Hematopoietic multipotent progenitor cell treated with erythropoietin and hydrocortisone succinate and interleukin-3 and kit ligand, for 6 days (in vitro differentiated cells): Measurements from ENCODE around the gene DCAF12.
"Not testable (repeated sequence)": the region's sequence is repeated elsewhere in the genome, so short reads cannot be mapped to it uniquely, and the experiment has no call there.

Experiments
- DNase-seq: peaks from one replicate; pipeline ENCODE4 v3.0.0-alpha.2; 2015

DCAF12 gene

DNA sequence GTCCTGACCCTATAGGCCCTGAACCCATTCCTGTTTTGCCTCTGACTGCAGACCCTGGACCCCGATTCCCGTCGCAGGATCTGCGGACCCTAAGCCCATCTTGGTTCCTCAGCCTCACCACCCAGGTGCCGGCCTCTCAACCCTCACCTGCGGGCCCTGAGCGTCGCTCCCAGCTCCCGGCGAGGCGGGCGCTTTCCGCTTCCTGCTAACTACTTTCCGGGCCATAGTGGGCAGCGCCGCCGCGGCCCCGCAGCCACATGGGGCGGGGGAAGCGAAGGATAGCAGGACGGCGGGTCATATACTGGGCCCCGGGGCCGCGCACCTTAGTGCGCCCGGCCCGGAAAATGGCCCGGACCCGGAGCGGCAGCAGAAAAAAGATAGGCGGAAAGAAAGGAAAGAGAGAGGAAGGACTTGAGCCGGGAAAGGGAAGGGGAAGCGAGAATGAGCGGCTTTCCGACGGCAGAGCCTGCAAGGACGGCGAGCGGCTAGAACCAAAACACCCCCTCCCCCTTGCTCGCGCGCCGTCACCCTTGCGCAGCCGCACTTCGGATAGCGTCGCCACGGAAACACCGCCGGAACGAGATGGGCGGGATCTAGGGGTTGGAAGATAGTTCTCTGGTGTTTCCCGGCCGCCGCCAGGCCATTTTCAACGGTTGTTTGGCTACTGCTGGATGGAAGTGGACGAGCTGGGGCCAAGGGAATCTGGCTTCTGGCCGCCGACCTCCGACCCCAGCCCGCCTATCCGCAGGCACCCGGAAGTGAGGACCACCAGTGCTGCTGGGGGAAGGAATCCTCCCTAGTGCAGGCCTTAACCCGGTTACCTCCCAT lies at the start of gene DCAF12:
Gene DCAF12 (minus strand): TSS at position 492 of the 828 bp plus-strand sequence. CDS start 267 bp downstream, at position 225.
- peak; percentile 97 for DNase-seq

DNA sequence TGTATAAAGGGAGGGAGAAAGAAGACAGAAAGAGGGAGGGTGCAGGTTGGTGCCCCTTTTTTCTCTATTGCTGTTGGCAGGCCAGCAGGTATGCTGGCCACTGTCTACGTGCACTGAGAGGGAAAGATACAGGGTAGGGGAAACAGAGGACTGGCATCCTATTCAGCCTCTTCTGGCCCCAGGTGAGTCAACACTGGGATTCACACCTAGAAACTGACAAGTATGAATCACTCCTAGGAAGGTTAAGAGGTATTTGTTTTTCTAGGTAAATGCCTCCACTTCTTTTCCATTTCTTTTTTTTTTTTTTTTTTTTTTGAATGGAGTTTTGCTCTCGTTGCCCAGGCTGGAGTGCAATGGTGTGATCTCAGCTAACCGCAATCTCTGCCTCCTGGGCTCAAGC lies 49.6 kb upstream of the DCAF12 start:
- no peak for DNase-seq

DNA sequence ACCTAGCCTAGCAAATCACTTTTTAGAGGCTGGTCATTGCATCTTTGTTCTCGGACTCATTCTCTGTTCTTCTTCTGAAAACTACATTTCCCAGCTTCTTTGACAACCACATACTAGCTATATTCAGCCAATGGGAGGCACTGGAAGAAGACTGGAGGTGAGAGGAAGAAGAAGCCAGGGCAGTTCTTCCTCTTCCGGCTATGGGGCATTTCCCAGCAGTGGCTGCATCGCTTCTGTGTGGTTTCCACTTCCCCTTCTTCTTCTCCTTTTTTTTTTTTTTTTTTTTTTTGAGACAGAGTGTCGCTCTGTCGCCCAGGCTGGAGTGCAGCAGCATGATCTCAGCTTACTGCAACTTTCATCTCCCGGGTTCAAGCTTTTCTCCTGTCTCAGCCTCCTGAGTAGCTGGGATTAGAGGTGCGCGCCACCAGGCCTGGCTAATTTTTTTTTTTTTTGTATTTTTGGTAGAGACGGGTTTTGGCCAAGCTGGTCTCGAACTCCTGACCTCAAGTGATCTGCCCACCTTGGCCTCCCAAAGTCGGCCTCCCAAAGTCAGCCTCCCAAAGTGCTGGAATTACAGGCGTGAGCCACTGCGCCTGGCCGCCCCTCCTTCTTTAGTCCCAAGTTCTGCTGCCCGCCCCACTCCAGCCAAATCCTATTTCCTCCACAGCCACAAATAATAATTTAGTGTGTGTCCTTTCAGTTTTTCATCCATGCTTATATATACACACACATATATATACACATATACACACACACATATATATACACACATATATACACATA lies 45.4 kb upstream of the DCAF12 start:
- DNase-seq = peak; percentile 78

DNA sequence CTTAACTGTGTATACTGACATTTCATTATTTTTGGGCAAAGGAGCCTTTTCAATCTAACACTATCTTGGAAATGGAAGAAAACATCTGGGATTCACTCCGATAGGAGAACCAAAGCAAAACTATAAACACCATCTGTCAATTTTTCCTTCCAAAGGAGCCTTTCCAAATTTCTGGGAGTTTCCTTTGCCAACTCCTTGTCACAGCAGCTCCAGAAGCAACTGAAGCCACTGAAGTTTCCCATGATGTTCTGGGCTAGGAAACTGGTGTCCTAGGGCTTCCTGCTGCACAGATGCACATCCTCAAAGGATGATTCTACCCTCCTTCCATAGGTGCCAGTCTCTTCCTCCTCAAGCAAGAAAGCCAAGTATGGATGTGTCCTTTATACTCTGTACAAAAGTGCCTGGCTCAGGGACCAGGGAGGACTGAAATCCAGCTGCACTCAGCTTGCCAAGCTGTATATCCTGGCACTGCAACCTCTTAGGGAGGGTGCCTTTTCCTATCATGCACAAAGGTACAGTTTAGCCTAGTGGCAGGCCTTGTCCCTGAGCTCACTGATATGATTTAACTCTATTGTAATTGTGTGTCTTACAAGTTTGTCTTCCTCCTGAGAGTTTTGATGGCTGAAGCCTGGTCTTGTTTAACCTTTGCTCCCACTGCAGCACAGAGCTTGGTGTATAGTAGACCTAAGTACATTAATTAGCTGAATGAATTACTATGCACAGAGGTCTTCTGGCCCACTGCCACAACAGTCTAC lies 43.9 kb upstream of the DCAF12 start:
- DNase-seq = no peak

DNA sequence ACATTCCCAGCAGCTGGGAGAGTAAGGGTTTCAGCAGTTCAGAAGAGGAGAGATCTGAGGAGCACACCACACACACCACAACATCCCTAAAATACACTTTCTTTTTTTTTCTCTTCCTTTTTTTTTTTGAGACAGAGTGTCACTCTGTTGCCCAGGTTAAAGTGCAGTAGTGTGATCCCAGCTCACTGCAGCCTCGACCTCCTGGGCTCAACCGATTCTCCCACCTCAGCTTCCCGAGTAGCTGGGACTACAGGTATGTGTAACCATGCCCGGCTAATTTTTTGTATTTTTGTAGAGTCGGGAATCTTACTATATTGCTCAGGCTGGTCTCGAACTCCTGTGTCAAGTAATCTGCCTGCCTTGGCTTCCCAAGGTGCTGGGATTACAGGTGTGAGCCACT lies 42.6 kb upstream of the DCAF12 start:
- DNase-seq = no peak

DNA sequence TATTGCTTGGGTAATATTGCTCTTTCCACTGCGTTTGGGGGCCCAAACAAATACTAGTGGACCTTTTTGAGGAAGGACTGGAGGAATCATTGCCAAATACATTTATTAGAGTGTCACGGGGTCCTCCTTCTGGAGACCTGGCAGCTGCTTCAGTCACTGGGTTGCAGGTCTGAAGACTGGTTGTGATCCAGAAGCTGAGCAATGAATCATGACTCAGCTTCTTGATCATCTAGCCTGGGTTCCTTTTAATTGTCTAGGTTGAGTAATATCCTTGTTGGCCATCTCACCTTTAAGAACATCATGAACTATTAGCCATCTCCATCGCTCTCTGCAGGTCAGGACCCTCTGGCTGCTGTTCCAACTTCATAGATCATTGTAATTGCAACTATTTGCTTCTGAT lies 36.9 kb upstream of the DCAF12 start:
- DNase-seq = no peak

DNA sequence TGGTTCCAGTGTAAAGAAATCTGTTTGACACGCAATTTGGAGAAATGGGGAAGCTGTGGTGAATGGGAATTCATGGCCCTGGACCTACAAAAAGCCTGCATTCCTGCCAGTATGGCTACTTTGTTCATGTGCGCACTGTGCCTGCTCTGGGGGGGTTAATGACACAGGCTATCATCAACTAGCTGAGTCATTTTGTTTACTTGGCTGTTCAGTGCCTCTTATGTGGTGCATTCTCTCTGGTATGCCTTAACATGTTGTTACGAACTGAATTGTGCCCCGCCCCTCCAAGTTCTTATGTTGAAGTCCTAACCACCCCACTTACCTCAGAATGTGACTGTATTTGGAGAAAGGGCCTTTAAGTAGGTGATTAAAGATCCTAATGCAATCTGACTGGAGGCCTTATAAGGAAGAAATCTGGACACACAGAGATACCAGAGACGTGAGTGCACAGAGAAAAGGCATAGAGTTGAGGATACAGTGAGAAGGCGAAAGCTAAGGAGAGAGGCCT lies 31.9 kb upstream of the DCAF12 start:
- peak; percentile 80 for DNase-seq

DNA sequence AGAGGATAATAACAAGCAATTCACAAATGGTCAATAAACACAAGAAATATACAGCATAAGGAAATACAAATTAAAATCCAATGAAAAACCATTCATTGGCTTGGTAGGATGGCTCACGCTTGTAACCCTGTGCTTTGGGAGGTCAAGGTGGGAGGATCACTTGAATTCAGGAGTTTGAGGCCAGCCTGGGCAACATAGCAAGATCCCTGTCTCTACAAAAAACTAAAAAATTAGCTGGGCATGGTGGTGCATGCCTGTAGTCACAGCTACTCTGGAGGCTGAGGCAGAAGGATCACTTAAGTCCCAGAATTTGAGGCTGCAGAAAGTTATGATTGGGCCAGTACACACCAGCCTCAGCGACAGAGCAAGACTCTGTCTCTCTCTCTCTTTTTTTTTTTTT lies 31.4 kb upstream of the DCAF12 start:
- no peak for DNase-seq

DNA sequence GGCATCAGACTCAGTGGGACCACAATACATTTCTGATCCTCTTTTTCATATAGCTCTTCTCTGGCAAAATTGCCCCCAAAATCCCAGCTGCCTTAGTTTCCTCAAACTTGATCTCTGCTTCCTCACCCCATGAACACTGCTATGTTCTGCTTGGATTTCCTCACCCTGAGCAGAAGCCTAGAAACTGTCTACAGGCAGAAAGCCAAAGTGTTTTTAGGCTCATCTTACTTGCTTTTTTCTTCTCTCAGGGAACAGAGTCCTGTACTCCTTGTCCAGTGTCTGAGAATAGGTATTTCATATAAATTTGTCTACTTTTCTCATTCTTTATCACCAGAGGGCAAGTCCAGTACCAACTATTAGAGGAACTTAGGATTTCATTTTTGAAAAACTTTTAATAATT lies 30.8 kb upstream of the DCAF12 start:
- no peak for DNase-seq

DNA sequence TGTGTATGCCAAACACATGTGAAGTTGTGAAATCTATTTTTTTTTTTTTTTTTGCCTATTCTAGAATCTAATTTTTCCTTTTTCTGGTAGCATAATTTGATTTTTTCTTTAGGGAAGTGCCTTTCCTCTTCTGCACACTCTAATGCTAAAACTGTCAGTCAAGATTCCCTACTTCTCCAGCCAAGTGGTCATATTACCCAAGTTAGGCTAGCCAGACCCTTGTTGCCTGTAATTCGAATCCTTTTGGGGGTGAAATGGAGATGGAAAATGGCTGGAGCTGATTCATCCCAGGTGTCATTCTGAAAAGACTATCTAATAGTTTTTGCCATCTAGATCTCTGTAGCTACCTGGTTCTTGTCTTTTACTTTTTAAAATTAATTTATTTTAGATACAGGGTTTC lies 27.6 kb upstream of the DCAF12 start:
- DNase-seq = no peak

DNA sequence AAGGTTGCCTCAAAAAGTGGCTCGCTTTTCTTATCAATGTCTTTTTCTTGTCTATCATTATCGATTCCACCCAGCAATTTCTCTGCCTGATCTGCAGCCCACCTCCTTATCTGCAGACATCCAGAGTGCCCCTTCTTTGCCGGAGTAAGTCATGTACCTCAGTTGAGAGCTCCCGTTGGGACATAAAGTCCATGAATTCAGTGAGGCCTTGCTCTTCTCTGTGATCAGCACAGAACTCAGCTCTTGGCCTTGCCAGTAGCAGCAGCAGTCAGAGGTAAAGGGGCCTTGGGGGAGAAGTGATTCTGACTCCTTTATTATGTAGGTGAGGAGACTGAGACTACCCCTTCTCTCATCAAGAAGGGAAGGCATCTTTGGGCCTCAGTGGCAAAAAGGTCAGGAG lies 24.9 kb upstream of the DCAF12 start:
- DNase-seq = peak; percentile 63

DNA sequence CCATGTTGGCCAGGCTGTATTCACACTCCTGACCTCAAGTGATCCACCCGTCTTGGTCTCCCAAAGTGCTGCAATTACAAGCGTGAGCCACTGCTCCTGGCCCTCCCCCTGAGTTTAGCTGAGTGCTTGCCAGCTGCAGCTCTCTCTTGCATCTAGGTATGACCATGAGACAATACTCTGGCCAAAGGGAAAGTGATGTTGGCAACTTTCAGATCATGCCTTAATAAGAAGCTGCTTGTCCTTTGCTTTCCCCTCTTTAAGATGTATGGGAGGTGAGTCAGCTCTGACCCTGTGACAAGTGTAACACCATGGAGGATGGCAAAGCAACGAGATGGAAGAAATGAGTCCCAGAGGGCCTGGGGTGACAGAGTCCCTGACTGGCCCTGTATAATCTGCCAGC lies 18.7 kb upstream of the DCAF12 start:
- no peak for DNase-seq

DNA sequence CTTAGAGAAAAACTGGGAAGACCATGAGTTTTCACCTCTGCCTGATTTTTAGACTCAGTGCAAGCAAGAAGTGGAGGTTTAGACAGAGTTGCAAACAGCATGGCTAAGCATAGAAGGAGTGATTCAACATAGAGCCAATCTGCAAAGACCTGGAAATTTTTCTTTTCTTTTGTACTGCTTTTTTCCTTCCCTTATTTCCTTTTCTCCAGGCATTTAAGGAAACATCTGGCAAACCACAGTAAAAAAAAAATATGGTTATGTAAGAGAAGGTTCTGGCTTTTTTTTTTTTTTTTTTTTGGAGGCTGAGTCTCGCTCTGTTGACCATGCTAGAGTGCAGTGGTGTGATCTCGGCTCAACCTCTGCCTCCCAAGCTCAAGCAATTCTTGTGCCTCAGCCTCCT lies 16.6 kb upstream of the DCAF12 start:
- no peak for DNase-seq

DNA sequence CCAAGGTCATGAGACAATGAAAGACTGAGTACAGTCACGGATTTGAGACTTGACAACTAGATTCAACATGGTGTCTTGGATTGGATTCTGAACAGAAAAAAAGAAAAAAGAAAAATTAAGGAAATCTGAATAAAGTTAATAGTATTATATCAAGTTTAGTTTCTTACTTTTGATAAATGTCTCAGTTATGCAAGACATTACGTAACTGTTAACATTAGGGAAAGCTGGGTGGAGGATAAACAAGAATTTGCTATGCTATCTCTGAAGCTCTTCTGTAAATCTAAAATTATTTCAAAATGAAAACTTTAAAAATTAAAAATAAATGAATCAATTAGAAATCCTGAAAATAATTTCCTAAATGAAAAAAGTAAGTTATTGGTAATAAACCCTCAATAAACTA lies 14.4 kb upstream of the DCAF12 start:
- DNase-seq = no peak

DNA sequence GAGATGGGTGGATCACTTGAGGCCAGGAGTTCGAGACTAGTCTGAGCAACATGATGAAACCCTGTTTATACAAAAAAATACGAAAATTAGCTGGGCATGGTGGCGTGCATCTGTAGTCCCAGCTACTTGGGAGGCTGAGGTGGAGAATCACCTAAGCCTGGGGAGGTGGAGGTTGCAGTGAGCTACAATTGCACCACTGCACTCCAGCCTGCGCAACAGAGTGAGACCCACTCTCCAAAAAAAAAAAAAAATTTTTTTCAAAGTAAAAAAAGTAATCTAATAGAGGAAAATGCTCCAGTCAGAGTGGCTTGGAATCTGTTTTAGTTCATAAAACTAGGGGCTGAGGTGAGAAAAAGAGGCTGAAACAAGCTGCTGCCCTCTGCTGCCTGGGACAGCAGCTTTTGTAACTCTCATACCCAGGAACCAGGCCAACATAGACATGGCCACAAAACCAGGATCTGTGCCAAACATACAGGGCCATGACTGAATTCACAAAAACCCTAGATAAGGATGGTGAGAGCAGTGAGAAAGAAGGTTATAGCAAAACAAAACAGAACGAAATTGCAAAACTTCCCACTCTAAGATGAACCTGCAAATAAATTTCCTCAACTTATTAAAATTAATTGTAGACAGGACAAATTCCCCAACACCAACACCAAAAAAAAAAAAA lies 13.1 kb upstream of the DCAF12 start:
- DNase-seq = peak; percentile 98

DNA sequence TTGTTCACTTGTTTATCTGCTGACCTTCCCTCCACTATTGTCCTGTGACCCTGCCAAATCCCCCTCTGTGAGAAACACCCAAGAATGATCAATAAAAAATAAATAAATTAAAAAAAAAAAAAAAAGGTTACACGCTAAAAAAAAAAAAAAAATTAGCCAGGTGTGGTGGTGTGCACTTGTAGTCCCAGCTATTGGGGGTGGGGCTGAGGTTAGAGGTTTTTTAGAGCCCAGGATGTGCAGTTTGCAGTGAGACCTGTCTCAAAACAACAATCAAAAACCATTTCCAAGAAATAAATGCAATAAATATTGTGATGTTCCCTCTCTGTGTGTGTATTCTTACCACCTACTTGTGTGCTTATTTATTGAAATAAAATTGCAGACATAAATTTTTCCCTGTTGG lies 12.1 kb upstream of the DCAF12 start:
- DNase-seq = not testable (repeated sequence)

DNA sequence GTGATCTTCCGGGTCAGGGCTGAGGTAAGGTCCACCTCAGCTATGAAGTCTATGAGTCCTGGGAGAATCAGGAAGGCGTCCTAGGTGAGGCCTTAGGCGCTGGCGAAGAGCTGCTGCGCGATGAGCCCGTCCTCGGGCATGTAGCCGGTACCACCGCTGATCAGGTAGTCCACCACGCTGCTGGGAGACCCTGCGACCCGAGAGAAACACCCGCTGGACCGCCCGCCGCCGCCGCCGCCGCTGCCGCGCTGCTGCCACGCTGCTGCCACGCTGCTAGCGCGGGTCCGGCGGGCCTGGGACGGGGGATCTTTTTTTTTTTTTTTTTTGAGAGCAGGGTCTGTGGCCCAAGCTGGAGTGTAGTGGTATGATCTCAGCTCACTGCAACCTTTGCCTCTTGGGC lies 8.0 kb upstream of the DCAF12 start:
- DNase-seq = no peak

DNA sequence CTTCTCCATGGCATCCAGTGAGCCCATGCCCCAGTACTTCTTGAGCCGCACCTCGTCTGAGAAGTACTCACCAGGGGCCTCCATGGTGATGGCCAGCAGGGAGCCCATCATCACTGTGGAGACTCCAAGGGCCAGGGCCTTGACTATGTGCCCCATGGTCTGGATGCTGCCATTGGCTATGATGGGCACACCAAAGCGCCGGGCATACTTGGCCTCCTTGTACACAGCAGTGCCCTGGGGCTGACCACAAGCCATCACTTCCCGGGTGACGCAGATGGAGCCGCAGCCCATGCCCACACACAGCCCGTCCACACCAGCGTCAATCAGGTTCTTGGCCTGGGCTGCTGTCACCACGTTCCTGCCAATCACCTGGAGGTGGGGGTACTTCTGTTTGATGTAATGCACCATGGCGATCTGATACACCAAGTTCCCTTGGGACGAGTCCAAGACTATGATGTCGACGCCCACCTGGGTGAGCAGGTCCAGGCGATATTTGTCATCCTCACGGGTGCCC lies 7.0 kb upstream of the DCAF12 start:
- DNase-seq = no peak

DNA sequence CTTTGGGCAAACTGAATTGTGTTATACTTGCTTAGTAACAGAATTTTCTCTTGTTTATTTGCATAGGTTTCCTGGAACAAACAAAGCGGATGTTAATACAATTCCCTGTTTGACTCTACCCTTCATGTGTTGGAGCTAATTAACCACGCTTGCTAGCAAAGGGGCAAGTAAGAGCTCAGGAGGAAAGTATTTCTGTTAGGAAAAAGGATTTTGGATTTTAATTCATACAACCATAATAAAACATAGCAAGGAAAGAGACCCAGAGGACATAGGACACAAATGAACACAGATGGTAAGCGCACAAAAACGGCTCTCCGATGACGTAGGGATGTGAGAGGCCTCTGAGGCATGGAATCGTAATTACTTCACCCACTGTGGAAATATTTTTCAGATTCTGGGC lies 5.1 kb upstream of the DCAF12 start:
- no peak for DNase-seq

DNA sequence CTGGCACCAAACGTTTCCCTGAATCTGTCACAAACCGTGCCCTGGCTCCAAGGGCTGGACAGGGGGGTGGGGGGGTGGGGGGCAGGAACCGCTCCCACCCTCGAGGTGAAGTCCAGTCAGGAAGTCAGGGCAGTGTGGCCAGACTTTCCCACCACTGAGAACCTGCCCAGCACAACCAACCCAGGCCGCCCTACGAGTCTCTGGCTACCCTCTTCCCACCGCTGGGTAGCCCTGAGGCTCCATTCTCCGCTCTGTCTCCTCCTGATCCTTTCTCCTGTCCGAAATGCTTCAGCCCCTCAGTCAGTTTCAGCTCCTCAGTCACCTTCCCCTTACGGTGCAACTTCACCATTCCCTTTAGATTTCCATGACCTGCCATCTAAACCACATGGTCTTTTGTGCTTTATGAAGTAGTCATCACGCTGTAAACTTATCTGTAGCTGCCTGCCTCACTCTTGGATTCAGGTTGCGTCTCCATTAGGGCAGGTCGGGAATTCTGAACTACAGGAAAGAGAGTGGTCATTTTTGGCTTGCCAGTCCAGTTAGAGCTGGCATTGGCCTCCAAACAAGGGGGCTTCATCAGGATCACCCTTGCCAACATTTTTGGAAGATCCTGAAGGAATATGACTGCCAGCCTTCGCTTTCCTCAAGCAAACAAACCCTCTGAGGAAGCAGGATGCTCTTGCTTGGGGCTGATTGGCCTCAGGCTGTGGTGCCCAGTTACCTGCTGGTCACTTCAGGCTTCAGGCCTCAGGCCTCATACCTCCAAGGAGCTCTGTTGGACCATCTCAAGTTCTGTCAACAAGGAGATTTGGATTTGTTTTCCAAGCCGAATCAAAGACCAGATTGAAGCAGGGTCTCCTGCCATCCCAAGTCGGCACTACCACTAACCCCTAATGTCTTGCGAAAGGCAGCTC lies 794 bp upstream of the DCAF12 start:
- no peak for DNase-seq

DNA sequence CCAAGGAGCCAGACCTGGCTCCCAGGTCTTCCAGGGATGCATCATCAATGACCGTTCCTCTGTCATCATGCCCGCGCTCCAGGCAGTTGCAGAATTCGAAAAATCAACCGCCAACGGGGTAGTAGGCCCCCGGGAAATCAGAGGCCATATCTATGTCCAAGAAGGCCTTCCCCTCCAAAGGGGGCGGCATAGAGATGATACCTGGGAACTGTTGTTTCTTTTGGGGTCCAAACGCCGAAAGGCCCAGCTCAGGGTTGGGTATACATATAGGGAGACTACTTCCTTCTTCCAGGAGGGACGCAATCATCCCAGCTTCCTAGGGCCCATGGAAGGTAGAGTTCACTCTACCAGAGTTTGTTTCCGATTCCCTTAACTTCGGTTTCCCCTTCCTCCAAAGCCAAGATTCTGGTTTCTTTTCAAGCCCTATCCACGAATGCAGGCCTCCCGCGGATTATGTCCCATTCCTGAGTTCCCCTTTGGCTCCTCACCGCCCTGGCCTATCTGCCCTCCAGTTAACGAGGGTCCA lies 754 bp downstream of the DCAF12 start:
- DNase-seq = peak; percentile 57
